CD8-positive, alpha-beta memory T cell (primary cell): Measurements from ENCODE around the gene HOTAIR. TPM values are rescaled to one million over a fixed set of nuclear protein-coding genes. Genes with fewer than 3 reads are reported as not detected.

Experiments used
- CTCF ChIA-PET: fragments of 350-600 bp; sonication (Branson Sonifier 250); formaldehyde crosslinking; loops from one replicate; lab custom pipeline; 2021; ENCODE audit warnings: antibody characterized with exemption; lab: Charles Lee
- POLR2A ChIA-PET: fragments of 350-600 bp; sonication (Branson Sonifier 250); formaldehyde crosslinking; loops from one replicate; lab custom pipeline; 2021; ENCODE audit warnings: antibody characterized with exemption; lab: Charles Lee
- DNase-seq, 5 donors: peaks; one replicate each; pipeline versions ENCODE4 v3.0.0 to v3.0.0-alpha.2; 2020 to 2022; ENCODE audit warnings: mixed read lengths in 1 of 5
- H3K27ac ChIP-seq: one replicate; pipeline ENCODE4 v1.7.0; 2013; ENCODE audit warnings: low read depth, mild to moderate bottlenecking, low read length, moderate library complexity
- H3K27me3 ChIP-seq: 2 replicates; pipeline ENCODE4 v1.7.0; 2013; ENCODE audit warnings: low read length, mild to moderate bottlenecking; ENCODE audit not compliant: insufficient read depth, poor library complexity, severe bottlenecking
- H3K36me3 ChIP-seq: 2 replicates; pipeline ENCODE4 v1.7.0; 2013; ENCODE audit warnings: mild to moderate bottlenecking, low read length, moderate library complexity; ENCODE audit not compliant: insufficient read depth
- H3K4me1 ChIP-seq: 2 replicates; pipeline ENCODE4 v1.7.0; 2013; ENCODE audit warnings: mild to moderate bottlenecking, low read length, moderate library complexity; ENCODE audit not compliant: insufficient read depth
- H3K4me3 ChIP-seq: 2 replicates; pipeline ENCODE4 v1.7.0; 2013; ENCODE audit warnings: mild to moderate bottlenecking, low read length
- H3K9me3 ChIP-seq: 2 replicates; pipeline ENCODE4 v1.7.0; 2013; ENCODE audit warnings: mild to moderate bottlenecking, low read length
- H3K27ac Mint-ChIP-seq, 8 donors: one replicate each; pipeline ENCODE4 v1.8.0; 2020 to 2021; ENCODE audit warnings: mixed read lengths in 8 of 8, mild to moderate bottlenecking in 6 of 8, inconsistent platforms in 3 of 8, moderate library complexity in 3 of 8
- H3K27me3 Mint-ChIP-seq, 2 donors: one replicate each; pipeline ENCODE4 v1.8.0; 2020 to 2021; ENCODE audit warnings: mixed read lengths in 2 of 2, mild to moderate bottlenecking in 1 of 2, moderate library complexity in 1 of 2
- H3K36me3 Mint-ChIP-seq, 3 donors: one replicate each; pipeline ENCODE4 v1.8.0; 2020 to 2021; ENCODE audit warnings: mixed read lengths in 3 of 3, inconsistent platforms in 1 of 3, mild to moderate bottlenecking in 1 of 3
- H3K4me1 Mint-ChIP-seq, 3 donors: one replicate each; pipeline ENCODE4 v1.8.0; 2020 to 2021; ENCODE audit warnings: mixed read lengths in 3 of 3, inconsistent platforms in 1 of 3, mild to moderate bottlenecking in 1 of 3
- H3K4me3 Mint-ChIP-seq, 7 donors: one replicate each; pipeline ENCODE4 v1.8.0; 2020 to 2021; ENCODE audit warnings: mixed read lengths in 7 of 7, mild to moderate bottlenecking in 6 of 7, moderate library complexity in 4 of 7, inconsistent platforms in 2 of 7
- H3K9me3 Mint-ChIP-seq, 5 donors: one replicate each; pipeline ENCODE4 v1.8.0; 2020 to 2022; ENCODE audit warnings: mixed read lengths in 5 of 5, mild to moderate bottlenecking in 3 of 5, moderate library complexity in 2 of 5, inconsistent platforms in 1 of 5
- polyA plus RNA-seq: library from polyadenylated mRNA; unstranded; fragments of 300-500 nt; fragmentation: Illumina TruSeq; gene quantifications from one replicate; pipeline ENCODE4 v1.2.3, GENCODE V29; 2021
- total RNA-seq, 2 experiments: library from RNA; stranded (reverse); gene quantifications; one replicate each; pipeline ENCODE4 v1.2.3, GENCODE V29; 2021

HOTAIR gene
- total RNA-seq (not detected), polyA plus RNA-seq (not detected)

GRCh38 chr12:53974084-53975063 is at the start of gene HOTAIR:
TSS of gene HOTAIR (minus strand) at chr12:53974954.
- POLR2A ChIA-PET = no interaction called here
- H3K4me3 Mint-ChIP-seq = peak within 1 kb of the TSS; percentile 64 to 89 (median 75)

GRCh38 chr12:54024127-54024526 is 49.4 kb upstream of the HOTAIR start:
- Mint-ChIP-seq H3K27ac (peak overlapping the region in 1 of 8 donors; percentile 14), H3K9me3 (peaks cover 0 to 1% (median 0%) of the 10 kb centered on the region in 5 donors), H3K36me3 (no peaks in the 10 kb centered on the region), H3K4me1 (peaks cover 9 to 18% (median 9%) of the 10 kb centered on the region in 3 donors), H3K27me3 (peaks cover 55 to 89% of the 10 kb centered on the region in 2 donors), H3K4me3 (no peak overlapping the region)
- DNase-seq = no peak
- ChIA-PET CTCF (interaction anchor here (1.0 to 4.1 kb wide), 6 partner anchors 9 to 190 kb away, joined by 3 to 27 read pairs (median 6); partner anchors contain the start of gene HOXC5), POLR2A (no interaction called here)
- Histone ChIP-seq H3K27me3 (peaks cover 68% of the 10 kb centered on the region), H3K27ac (no peak overlapping the region), H3K9me3 (no peaks in the 10 kb centered on the region), H3K4me1 (peaks cover 5% of the 10 kb centered on the region), H3K4me3 (no peak overlapping the region), H3K36me3 (no peaks in the 10 kb centered on the region)

More at GRCh38 chr12:53974084-53975063, at the start of gene HOTAIR:
- Histone ChIP-seq H3K27ac (no peak within 1 kb of the TSS), H3K9me3 (no peaks in the 10 kb centered on the region), H3K4me3 (no peak within 1 kb of the TSS), H3K4me1 (peaks cover 21% of the 10 kb centered on the region), H3K36me3 (no peaks in the 10 kb centered on the region), H3K27me3 (peaks cover 97% of the 10 kb centered on the region)
- Mint-ChIP-seq H3K27ac (peak within 1 kb of the TSS in 3 of 8 donors; percentile 38 to 61 (median 38)), H3K27me3 (peaks cover 89 to 92% of the 10 kb centered on the region in 2 donors), H3K4me1 (peaks cover 25 to 40% (median 31%) of the 10 kb centered on the region in 3 donors), H3K36me3 (no peaks in the 10 kb centered on the region), H3K9me3 (peaks cover 0 to 17% (median 12%) of the 10 kb centered on the region in 5 donors)
- DNase-seq = peak in 3 of 5 donors; percentile 25 to 40 (median 37)
- CTCF ChIA-PET = no interaction called here

GRCh38 chr12:54022960-54023884 is 48.5 kb upstream of the HOTAIR start:
- H3K9me3 ChIP-seq = no peaks in the 10 kb centered on the region
- no peak for DNase-seq
- H3K27me3 Mint-ChIP-seq = peaks cover 52 to 82% of the 10 kb centered on the region in 2 donors
- no peak overlapping the region for H3K4me3 ChIP-seq
- H3K36me3 Mint-ChIP-seq = no peaks in the 10 kb centered on the region
- no peak overlapping the region for H3K4me3 Mint-ChIP-seq
- ChIA-PET CTCF (interaction anchor here (1.0 to 4.1 kb wide), 5 partner anchors 10 to 191 kb away, joined by 3 to 27 read pairs (median 6); partner anchors contain the start of gene HOXC5), POLR2A (interaction anchor here (0.5 kb wide), 1 partner anchor 31 kb away, joined by 5 read pairs; the partner anchor contains the start of gene HOXC4)
- peaks cover 7 to 12% (median 7%) of the 10 kb centered on the region in 3 donors for H3K4me1 Mint-ChIP-seq
- peaks cover 62% of the 10 kb centered on the region for H3K27me3 ChIP-seq
- H3K9me3 Mint-ChIP-seq = peaks cover 0 to 1% (median 0%) of the 10 kb centered on the region in 5 donors
- peaks cover under 1% of the 10 kb centered on the region for H3K4me1 ChIP-seq
- no peak overlapping the region for H3K27ac ChIP-seq
- no peaks in the 10 kb centered on the region for H3K36me3 ChIP-seq
- no peak overlapping the region for H3K27ac Mint-ChIP-seq

GRCh38 chr12:54021432-54022013 is 46.8 kb upstream of the HOTAIR start:
- H3K27ac ChIP-seq = no peak overlapping the region
- peaks cover 52% of the 10 kb centered on the region for H3K27me3 ChIP-seq
- no peak for DNase-seq
- POLR2A ChIA-PET = interaction anchor here (1.1 kb wide), 1 partner anchor 168 kb away, joined by 3 read pairs; the partner anchor contains the start of gene SMUG1
- H3K36me3 ChIP-seq = no peaks in the 10 kb centered on the region
- Mint-ChIP-seq H3K27me3 (peaks cover 50 to 76% of the 10 kb centered on the region in 2 donors), H3K9me3 (peaks cover 0 to 1% (median 0%) of the 10 kb centered on the region in 5 donors), H3K27ac (peak overlapping the region in 2 of 8 donors; percentile 4 to 33), H3K36me3 (no peaks in the 10 kb centered on the region), H3K4me3 (no peak overlapping the region), H3K4me1 (peaks cover 12 to 22% (median 12%) of the 10 kb centered on the region in 3 donors)
- CTCF ChIA-PET = interaction anchor here (4.1 kb wide), 1 partner anchor 12 kb away, joined by 27 read pairs; the partner anchor contains the start of gene HOXC5
- H3K9me3 ChIP-seq = no peaks in the 10 kb centered on the region
- H3K4me1 ChIP-seq = peaks cover 5% of the 10 kb centered on the region
- H3K4me3 ChIP-seq = no peak overlapping the region

GRCh38 chr12:54020591-54021405 is 46.0 kb upstream of the HOTAIR start:
- ChIA-PET POLR2A (interaction anchor here (1.1 kb wide), 1 partner anchor 168 kb away, joined by 3 read pairs; the partner anchor contains the start of gene SMUG1), CTCF (no interaction called here)
- H3K9me3 Mint-ChIP-seq = peaks cover 0 to 1% (median 0%) of the 10 kb centered on the region in 5 donors
- H3K36me3 ChIP-seq = no peaks in the 10 kb centered on the region
- H3K4me1 Mint-ChIP-seq = peaks cover 12 to 25% (median 12%) of the 10 kb centered on the region in 3 donors
- H3K4me3 ChIP-seq = no peak overlapping the region
- no peak for DNase-seq
- H3K9me3 ChIP-seq = no peaks in the 10 kb centered on the region
- H3K27me3 ChIP-seq = peaks cover 50% of the 10 kb centered on the region
- H3K4me1 ChIP-seq = peaks cover 5% of the 10 kb centered on the region
- H3K4me3 Mint-ChIP-seq = no peak overlapping the region
- H3K27ac Mint-ChIP-seq = no peak overlapping the region
- H3K27ac ChIP-seq = no peak overlapping the region
- peaks cover 51 to 76% of the 10 kb centered on the region in 2 donors for H3K27me3 Mint-ChIP-seq
- H3K36me3 Mint-ChIP-seq = no peaks in the 10 kb centered on the region

GRCh38 chr12:54019924-54020590 is 45.3 kb upstream of the HOTAIR start:
- DNase-seq = no peak
- peak overlapping the region in 3 of 8 donors; percentile 3 to 70 (median 10) for H3K27ac Mint-ChIP-seq
- Histone ChIP-seq H3K27me3 (peaks cover 54% of the 10 kb centered on the region), H3K27ac (no peak overlapping the region), H3K4me1 (peaks cover 5% of the 10 kb centered on the region), H3K36me3 (no peaks in the 10 kb centered on the region), H3K9me3 (no peaks in the 10 kb centered on the region), H3K4me3 (no peak overlapping the region)
- peak overlapping the region in 2 of 7 donors; percentile 6 to 37 for H3K4me3 Mint-ChIP-seq
- ChIA-PET POLR2A (no interaction called here), CTCF (no interaction called here)
- H3K9me3 Mint-ChIP-seq = peaks cover 0 to 1% (median 0%) of the 10 kb centered on the region in 5 donors
- H3K36me3 Mint-ChIP-seq = no peaks in the 10 kb centered on the region
- peaks cover 54 to 76% of the 10 kb centered on the region in 2 donors for H3K27me3 Mint-ChIP-seq
- H3K4me1 Mint-ChIP-seq = peaks cover 12 to 26% (median 13%) of the 10 kb centered on the region in 3 donors
